Spleen (tissue), 7 donors: ENCODE data around the gene DHRSX.

Experiments used
- POLR2A ChIP-seq, 3 donors: fragments of 450-650 bp; IDR thresholded peaks; one replicate each; pipeline ENCODE4 v1.5.1; 2017; ENCODE audit warnings: antibody characterized with exemption in 3 of 3, mild to moderate bottlenecking in 1 of 3
- POLR2AphosphoS5 ChIP-seq, 3 donors: sonication (generic); formaldehyde crosslinking; IDR thresholded peaks; one replicate each; pipeline ENCODE4 v1.5.1; 2017; ENCODE audit warnings: antibody characterized with exemption in 3 of 3
- TF ChIP-seq, protein P1 (sequence below), 11 experiments: fragments of 200-600 bp in 7 of 11; fragments of 450-650 bp in 4 of 11; sonication (generic) in 4 of 11; IDR thresholded peaks in 8 of 11; conservative IDR thresholded peaks in 3 of 11; 1 replicate in 7 of 11; 2 replicates in 4 of 11; pipeline versions ENCODE4 v1.4.0 to v1.8.0; 2016 to 2021; ENCODE audit warnings: antibody characterized with exemption in 11 of 11, inconsistent platforms in 4 of 11, mild to moderate bottlenecking in 1 of 11
- donor health status: DM: no; HTN: no; CAD: no; lungs with moderate emphysema.
- donor health status: DM: no; HTN: no; CAD: no.
- donor health status: DM: no; HTN: no; CAD: no.

- TF ChIP-seq POLR2A (IDR thresholded peaks at IDR 0.05) (no peak), POLR2AphosphoS5 (IDR thresholded peaks at IDR 0.05) (no peak)
- TF ChIP-seq, protein P1, sequence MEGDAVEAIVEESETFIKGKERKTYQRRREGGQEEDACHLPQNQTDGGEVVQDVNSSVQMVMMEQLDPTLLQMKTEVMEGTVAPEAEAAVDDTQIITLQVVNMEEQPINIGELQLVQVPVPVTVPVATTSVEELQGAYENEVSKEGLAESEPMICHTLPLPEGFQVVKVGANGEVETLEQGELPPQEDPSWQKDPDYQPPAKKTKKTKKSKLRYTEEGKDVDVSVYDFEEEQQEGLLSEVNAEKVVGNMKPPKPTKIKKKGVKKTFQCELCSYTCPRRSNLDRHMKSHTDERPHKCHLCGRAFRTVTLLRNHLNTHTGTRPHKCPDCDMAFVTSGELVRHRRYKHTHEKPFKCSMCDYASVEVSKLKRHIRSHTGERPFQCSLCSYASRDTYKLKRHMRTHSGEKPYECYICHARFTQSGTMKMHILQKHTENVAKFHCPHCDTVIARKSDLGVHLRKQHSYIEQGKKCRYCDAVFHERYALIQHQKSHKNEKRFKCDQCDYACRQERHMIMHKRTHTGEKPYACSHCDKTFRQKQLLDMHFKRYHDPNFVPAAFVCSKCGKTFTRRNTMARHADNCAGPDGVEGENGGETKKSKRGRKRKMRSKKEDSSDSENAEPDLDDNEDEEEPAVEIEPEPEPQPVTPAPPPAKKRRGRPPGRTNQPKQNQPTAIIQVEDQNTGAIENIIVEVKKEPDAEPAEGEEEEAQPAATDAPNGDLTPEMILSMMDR (IDR thresholded peaks at IDR 0.05 in 8 of 11, conservative IDR thresholded peaks at IDR 0.05 in 3 of 11) = no peak
These were observed 189.3 kb downstream of the DHRSX start for GRCh38 chrX:2311501-2311900.
